Vagina (tissue), 2 donors: ENCODE data around the gene ERBB4. TPM values are rescaled to one million over a fixed set of nuclear protein-coding genes. Genes with fewer than 3 reads are reported as not detected.

Source experiments
- DNase-seq, 2 donors: peaks; one replicate each; pipeline ENCODE4 v3.0.0-alpha.2; 2017; ENCODE audit errors: extremely low spot score in 2 of 2
- H3K27ac ChIP-seq: fragments of 200-600 bp; sonication (generic); one replicate; pipeline ENCODE4 v1.5.1; 2019
- H3K27me3 ChIP-seq: fragments of 200-600 bp; sonication (generic); one replicate; pipeline ENCODE4 v1.5.1; 2019
- H3K36me3 ChIP-seq, 2 donors: fragments of 200-600 bp; sonication (generic); one replicate each; pipeline ENCODE4 v1.5.1; 2017 to 2019
- H3K4me1 ChIP-seq: fragments of 200-600 bp; sonication (generic); one replicate; pipeline ENCODE4 v1.5.1; 2019
- H3K4me3 ChIP-seq, 2 donors: fragments of 200-600 bp; sonication (generic); 1 replicate in 1 of 2; 2 replicates in 1 of 2; pipeline ENCODE4 v1.5.1; 2016 to 2019
- H3K9me3 ChIP-seq: fragments of 200-600 bp; sonication (generic); one replicate; pipeline ENCODE4 v1.5.1; 2019
- POLR2A ChIP-seq, 2 donors: fragments of 450-650 bp; IDR thresholded peaks; one replicate each; pipeline ENCODE4 v1.6.1; 2017; ENCODE audit warnings: antibody characterized with exemption in 2 of 2, mild to moderate bottlenecking in 2 of 2, moderate library complexity in 2 of 2
- POLR2AphosphoS5 ChIP-seq, 2 donors: sonication (generic); formaldehyde crosslinking; IDR thresholded peaks; one replicate each; pipeline ENCODE4 v1.9.0; 2017; ENCODE audit warnings: antibody characterized with exemption in 2 of 2, mild to moderate bottlenecking in 2 of 2, low read depth in 1 of 2; ENCODE audit not compliant: insufficient read depth in 1 of 2
- intact Hi-C: fragments of 100-400 bp; cut with DNase I; formaldehyde crosslinking; loops from one replicate; pipeline ENCODE4 v1.15.1; 2023
- total RNA-seq: library from RNA; depleted of rRNA; stranded (reverse); fragments of >200 nt; gene quantifications from one replicate; pipeline ENCODE4 v1.2.3, GENCODE V29; 2016
- TF ChIP-seq, protein P1 (sequence below), 3 experiments: fragments of 450-650 bp in 2 of 3; fragments of 200-600 bp in 1 of 3; sonication (generic) in 1 of 3; IDR thresholded peaks; one replicate each; pipeline ENCODE4 v1.5.1; 2017 to 2019; ENCODE audit warnings: antibody characterized with exemption in 3 of 3, mild to moderate bottlenecking in 2 of 3, moderate library complexity in 2 of 3

Gene ERBB4
- total RNA-seq: 0.25 TPM

DNA sequence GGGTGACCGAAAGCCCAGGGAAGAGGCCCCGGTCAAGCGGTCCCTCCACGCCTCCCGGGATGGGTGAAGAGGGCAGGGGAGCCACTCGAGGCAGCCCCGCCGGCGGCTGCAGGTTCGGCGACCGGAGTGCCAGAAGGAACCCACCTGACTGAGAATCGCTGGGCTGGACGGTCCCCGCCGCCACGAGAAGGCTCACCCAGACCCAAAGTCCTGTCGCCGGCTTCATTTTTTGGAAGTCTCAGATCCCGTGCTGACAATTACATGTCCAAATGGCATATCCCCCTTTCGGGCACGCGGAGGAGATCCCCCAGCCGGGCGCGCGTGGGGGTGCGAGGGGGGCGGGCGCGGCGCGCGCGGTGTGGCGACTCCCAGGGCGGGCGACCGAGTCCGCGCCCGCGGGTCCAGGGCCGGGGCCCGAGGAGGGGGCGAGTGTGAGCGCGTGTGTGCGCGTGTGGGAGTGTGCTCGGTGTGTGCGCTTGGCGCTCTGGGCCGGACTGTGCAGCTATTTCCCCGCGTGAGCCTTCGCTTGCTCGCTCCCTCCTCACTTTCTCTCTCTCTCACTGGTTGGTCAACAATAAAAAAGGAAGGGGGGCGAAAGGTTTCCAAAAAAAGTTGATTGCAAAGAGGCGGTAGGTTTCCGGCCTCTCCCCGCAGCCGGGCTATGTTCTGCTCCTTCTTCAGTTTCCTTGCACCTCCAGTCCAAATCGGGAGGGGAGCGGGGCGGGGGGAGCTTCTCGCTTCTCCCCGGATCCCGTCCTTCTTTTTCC lies at the start of gene ERBB4:
ERBB4 (minus strand) TSS at position 498 of the 767 bp plus-strand sequence; CDS start at position 226, 272 bp downstream.
- Histone ChIP-seq H3K4me1 (peaks cover 24% of the 10 kb centered on the region), H3K27ac (no peak within 1 kb of the TSS), H3K27me3 (no peaks in the 10 kb centered on the region), H3K4me3 (peak within 1 kb of the TSS; percentile 52 to 73), H3K9me3 (no peaks in the 10 kb centered on the region), H3K36me3 (no peaks in the 10 kb centered on the region)
- DNase-seq: no peak
- intact Hi-C loops: no loop called here
- TF ChIP-seq, protein P1, sequence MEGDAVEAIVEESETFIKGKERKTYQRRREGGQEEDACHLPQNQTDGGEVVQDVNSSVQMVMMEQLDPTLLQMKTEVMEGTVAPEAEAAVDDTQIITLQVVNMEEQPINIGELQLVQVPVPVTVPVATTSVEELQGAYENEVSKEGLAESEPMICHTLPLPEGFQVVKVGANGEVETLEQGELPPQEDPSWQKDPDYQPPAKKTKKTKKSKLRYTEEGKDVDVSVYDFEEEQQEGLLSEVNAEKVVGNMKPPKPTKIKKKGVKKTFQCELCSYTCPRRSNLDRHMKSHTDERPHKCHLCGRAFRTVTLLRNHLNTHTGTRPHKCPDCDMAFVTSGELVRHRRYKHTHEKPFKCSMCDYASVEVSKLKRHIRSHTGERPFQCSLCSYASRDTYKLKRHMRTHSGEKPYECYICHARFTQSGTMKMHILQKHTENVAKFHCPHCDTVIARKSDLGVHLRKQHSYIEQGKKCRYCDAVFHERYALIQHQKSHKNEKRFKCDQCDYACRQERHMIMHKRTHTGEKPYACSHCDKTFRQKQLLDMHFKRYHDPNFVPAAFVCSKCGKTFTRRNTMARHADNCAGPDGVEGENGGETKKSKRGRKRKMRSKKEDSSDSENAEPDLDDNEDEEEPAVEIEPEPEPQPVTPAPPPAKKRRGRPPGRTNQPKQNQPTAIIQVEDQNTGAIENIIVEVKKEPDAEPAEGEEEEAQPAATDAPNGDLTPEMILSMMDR (IDR thresholded peaks at IDR 0.05): no peak
- TF ChIP-seq POLR2AphosphoS5 (IDR thresholded peaks at IDR 0.05; ENCODE audit: insufficient read depth in 1 of 2, low read depth in 1 of 2) (no peak), POLR2A (IDR thresholded peaks at IDR 0.05) (no peak)

DNA sequence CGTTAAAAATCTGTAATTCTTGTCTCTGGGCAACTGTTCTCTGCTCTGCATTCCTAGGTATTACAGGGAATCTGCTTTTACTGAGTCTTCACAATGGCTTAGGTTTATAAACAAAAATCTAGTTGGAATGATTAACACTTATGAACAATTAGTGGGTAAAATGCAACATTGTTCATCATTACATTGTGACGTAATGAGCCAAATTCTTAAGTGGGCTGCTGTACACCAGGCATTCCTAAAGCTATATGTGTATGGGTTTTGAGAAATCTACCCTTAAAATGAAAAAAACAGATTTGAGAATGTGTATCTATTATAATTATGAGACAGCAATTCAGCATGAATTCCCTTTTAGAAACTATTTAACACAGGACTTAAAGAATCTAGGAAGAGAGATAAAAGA lies 41.5 kb upstream of the ERBB4 start:
- no peaks in the 10 kb centered on the region for H3K36me3 ChIP-seq
- H3K4me3 ChIP-seq: no peak overlapping the region
- intact Hi-C loops: no loop called here
- no peak for TF ChIP-seq POLR2AphosphoS5 (IDR thresholded peaks at IDR 0.05; ENCODE audit: insufficient read depth in 1 of 2, low read depth in 1 of 2)
- TF ChIP-seq, protein P1 (IDR thresholded peaks at IDR 0.05): no peak
- TF ChIP-seq POLR2A (IDR thresholded peaks at IDR 0.05): no peak
- H3K27me3 ChIP-seq: no peaks in the 10 kb centered on the region
- DNase-seq: no peak
- H3K27ac ChIP-seq: no peak overlapping the region
- no peaks in the 10 kb centered on the region for H3K9me3 ChIP-seq
- no peaks in the 10 kb centered on the region for H3K4me1 ChIP-seq

DNA sequence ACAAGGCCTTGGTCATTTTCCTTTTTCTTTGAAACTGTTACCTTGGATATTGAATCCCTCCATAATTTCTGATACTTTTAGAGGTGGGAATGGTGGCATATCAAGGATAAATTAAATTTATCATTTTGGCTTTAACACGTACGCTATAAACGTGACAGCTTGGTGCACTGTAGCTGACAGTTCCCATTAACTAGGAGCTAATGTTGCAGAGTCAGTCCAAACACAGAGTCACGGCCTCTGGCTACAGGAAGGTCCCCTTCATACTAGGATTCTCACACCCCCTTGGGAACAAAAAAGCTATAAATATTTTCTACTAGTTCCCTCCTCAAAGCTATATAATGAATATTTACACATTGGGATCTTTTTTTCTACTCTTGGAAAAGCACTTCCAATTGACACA lies 17.7 kb upstream of the ERBB4 start:
- Histone ChIP-seq H3K36me3 (no peaks in the 10 kb centered on the region), H3K27ac (no peak overlapping the region), H3K9me3 (no peaks in the 10 kb centered on the region), H3K4me1 (no peaks in the 10 kb centered on the region), H3K4me3 (no peak overlapping the region), H3K27me3 (no peaks in the 10 kb centered on the region)
- intact Hi-C loops: no loop called here
- no peak for DNase-seq
- TF ChIP-seq POLR2AphosphoS5 (IDR thresholded peaks at IDR 0.05; ENCODE audit: insufficient read depth in 1 of 2, low read depth in 1 of 2) (no peak), POLR2A (IDR thresholded peaks at IDR 0.05) (no peak)
- TF ChIP-seq, protein P1 (IDR thresholded peaks at IDR 0.05): no peak

DNA sequence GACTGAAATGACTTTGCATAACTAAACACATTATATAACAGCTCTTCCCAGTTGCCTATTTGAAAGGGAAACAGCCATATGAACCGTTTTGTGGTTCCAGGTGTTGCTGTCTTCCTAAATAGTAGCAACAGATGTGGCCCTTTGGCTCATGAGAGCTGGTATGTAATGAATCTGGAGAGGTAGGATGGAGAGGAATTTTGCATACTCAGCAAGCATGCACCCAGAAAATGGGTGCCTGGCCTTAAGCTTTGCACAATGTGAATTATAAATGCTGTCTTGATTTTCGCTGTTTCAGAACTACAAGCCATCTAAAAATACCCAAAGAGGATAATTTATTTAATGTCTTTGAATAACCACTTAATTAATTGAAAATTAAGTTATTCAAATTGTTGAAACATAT lies 15.6 kb upstream of the ERBB4 start:
- Histone ChIP-seq H3K4me1 (no peaks in the 10 kb centered on the region), H3K27me3 (no peaks in the 10 kb centered on the region), H3K9me3 (no peaks in the 10 kb centered on the region), H3K4me3 (no peak overlapping the region), H3K36me3 (no peaks in the 10 kb centered on the region), H3K27ac (no peak overlapping the region)
- TF ChIP-seq, protein P1 (IDR thresholded peaks at IDR 0.05): no peak
- TF ChIP-seq POLR2A (IDR thresholded peaks at IDR 0.05): no peak
- TF ChIP-seq POLR2AphosphoS5 (IDR thresholded peaks at IDR 0.05; ENCODE audit: insufficient read depth in 1 of 2, low read depth in 1 of 2): no peak
- DNase-seq: no peak
- intact Hi-C loops: no loop called here

DNA sequence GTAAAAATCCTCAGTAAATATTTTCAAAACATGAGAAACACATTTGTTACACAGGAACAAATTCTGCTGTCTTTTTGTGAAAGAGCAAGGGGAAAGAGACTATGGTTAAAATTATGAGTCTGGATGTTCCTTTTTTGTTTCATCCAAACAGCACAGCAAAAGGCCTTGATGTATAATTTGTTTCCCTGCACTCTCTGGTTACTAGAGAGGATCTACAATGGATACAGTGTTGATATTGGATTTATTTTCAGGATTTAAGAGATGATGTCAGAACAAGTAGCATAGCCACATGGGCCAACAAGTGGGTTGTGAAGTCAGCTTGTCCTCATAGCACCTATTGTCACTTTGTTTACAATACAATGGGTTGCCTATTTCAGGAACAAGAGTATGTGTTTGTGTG lies 11.3 kb upstream of the ERBB4 start:
- TF ChIP-seq, protein P1 (IDR thresholded peaks at IDR 0.05): no peak
- TF ChIP-seq POLR2A (IDR thresholded peaks at IDR 0.05) (no peak), POLR2AphosphoS5 (IDR thresholded peaks at IDR 0.05; ENCODE audit: insufficient read depth in 1 of 2, low read depth in 1 of 2) (no peak)
- no peaks in the 10 kb centered on the region for H3K4me1 ChIP-seq
- no peaks in the 10 kb centered on the region for H3K36me3 ChIP-seq
- no peak for DNase-seq
- no peaks in the 10 kb centered on the region for H3K9me3 ChIP-seq
- H3K27ac ChIP-seq: no peak overlapping the region
- H3K4me3 ChIP-seq: no peak overlapping the region
- intact Hi-C loops: no loop called here
- H3K27me3 ChIP-seq: no peaks in the 10 kb centered on the region
